ENCODE measurements around the gene PTCH1. TPM values are rescaled to one million over a fixed set of nuclear protein-coding genes. Genes with fewer than 3 reads are reported as not detected.

PTCH1 gene
- total and polyA plus RNA-seq, 8 donors, result 19.7 to 104 (median 84.1) TPM

DNA sequence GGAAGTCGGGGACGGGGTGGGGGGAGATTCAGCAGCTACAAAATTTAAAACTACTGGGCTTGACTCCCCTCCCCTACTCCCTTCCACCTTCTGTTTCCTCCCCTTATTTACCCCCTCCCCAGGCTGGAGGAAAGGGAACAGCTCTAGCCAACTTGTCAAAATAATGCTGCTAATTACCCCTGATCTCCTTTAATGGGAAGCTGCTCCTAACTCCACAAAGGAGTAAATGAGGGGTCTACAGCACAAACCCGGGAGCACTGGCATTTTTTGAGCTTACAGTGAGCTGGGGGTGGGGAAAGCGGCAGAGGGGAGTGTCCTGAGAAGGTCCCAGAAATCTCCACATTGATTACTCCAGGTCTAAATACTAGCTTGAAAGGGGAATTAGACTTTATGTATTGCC is 3.1 kb downstream of the PTCH1 start:
- intact Hi-C loops (cut with DNase I), result no loop called here
- ATAC-seq (no peak), DNase-seq (no peak)
- Histone ChIP-seq H3K27ac (no peak overlapping the region), H3K27me3 (peaks cover 7 to 98% of the 10 kb centered on the region in 2 donors), H3K36me3 (no peaks in the 10 kb centered on the region), H3K4me1 (peaks cover 6 to 55% of the 10 kb centered on the region in 2 donors), H3K4me3 (no peak overlapping the region), H3K9me3 (no peaks in the 10 kb centered on the region)
- TF ChIP-seq, protein P1, sequence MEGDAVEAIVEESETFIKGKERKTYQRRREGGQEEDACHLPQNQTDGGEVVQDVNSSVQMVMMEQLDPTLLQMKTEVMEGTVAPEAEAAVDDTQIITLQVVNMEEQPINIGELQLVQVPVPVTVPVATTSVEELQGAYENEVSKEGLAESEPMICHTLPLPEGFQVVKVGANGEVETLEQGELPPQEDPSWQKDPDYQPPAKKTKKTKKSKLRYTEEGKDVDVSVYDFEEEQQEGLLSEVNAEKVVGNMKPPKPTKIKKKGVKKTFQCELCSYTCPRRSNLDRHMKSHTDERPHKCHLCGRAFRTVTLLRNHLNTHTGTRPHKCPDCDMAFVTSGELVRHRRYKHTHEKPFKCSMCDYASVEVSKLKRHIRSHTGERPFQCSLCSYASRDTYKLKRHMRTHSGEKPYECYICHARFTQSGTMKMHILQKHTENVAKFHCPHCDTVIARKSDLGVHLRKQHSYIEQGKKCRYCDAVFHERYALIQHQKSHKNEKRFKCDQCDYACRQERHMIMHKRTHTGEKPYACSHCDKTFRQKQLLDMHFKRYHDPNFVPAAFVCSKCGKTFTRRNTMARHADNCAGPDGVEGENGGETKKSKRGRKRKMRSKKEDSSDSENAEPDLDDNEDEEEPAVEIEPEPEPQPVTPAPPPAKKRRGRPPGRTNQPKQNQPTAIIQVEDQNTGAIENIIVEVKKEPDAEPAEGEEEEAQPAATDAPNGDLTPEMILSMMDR (IDR thresholded peaks at IDR 0.05), result no peak

DNA sequence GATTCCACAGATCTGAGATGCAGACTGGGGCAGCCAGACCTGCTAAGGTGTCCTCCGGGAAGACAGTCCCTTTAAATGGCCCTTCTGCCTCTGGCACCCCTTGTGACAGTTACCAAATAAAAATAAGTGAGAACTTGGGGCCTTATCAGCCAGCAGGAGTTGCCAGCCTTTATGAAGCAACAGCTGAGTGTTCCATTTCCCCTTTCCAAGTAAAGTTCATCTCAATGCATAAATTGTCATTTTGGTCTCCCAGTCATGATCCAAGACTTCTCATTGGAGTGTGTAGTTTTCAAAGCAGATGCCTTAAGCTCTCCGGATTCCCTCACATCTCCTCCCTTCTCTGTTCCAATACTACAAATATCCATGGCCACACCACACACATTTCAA is 4.1 kb downstream of the PTCH1 start:
- peak overlapping the region in 1 of 2 donors; percentile 55 for H3K4me3 ChIP-seq
- peaks cover 6 to 55% of the 10 kb centered on the region in 2 donors for H3K4me1 ChIP-seq
- TF ChIP-seq, protein P1 (IDR thresholded peaks at IDR 0.05), result no peak
- H3K27ac ChIP-seq, result peak overlapping the region; percentile 82 to 84
- intact Hi-C loops (cut with DNase I), result no loop called here
- no peak for ATAC-seq
- H3K9me3 ChIP-seq, result no peaks in the 10 kb centered on the region
- no peak for DNase-seq
- H3K27me3 ChIP-seq, result peaks cover 7 to 99% of the 10 kb centered on the region in 2 donors
- no peaks in the 10 kb centered on the region for H3K36me3 ChIP-seq

DNA sequence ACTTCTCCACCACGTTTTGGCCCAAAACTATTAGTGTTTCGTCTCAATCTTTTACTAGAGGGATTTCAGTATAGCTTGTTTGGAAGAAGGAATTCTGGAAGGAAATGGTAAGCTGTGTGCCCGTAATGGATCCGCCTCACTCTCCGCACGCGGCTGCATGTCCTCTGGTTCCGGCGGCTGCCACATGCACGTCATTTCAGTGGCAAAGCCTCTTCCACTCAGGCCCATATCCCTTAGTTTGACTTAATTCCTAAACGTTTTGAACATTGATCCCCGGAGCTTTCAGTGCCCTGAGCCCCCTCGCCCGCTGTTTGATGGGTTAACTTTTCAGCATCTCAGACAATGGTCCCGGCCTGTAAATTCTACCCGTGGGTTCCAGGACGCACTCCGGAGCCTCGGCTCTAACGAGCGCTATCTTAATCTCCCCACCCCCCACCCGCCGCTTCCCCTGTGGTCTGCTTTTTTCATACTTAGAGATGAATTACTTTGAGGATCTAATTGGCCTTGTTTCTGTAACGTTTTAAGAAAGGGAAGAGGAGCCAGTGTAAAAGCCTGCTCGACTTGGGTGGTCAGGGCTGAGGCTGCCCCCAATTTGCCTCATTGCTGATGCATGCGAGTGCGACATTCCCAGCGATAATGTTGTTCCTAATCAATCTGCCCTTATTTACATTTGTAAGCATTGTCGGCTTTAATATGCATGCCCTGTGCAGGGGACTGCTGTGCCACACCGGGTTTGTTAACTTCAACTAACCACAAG is 4.6 kb downstream of the PTCH1 start:
- ATAC-seq (no peak), DNase-seq (no peak)
- intact Hi-C loops (cut with DNase I), result no loop called here
- Histone ChIP-seq H3K4me1 (peaks cover 6 to 57% of the 10 kb centered on the region in 2 donors), H3K27me3 (peaks cover 10 to 99% of the 10 kb centered on the region in 2 donors), H3K4me3 (peak overlapping the region; percentile 55 to 63), H3K9me3 (no peaks in the 10 kb centered on the region), H3K36me3 (no peaks in the 10 kb centered on the region), H3K27ac (peak overlapping the region; percentile 82 to 84)
- TF ChIP-seq, protein P1 (IDR thresholded peaks at IDR 0.05), result no peak

DNA sequence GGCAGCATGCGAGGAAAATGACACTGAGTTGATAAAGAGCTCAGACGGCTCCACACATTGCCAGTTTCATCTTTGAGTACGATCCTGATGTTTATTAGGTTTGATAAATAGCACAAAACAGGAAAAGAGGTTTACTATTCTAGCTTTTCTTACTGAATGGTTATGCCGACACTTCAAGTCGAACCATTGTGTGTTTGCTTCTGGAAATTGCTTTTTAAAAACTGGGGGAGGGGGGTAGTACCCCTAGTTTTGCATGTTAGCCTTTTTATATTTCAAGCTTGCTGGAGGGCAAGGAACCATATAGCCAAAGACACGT is 5.2 kb downstream of the PTCH1 start:
- Histone ChIP-seq H3K27ac (peak overlapping the region; percentile 82 to 84), H3K4me3 (peak overlapping the region; percentile 55 to 63), H3K27me3 (peaks cover 10 to 99% of the 10 kb centered on the region in 2 donors), H3K4me1 (peaks cover 6 to 57% of the 10 kb centered on the region in 2 donors), H3K36me3 (no peaks in the 10 kb centered on the region), H3K9me3 (no peaks in the 10 kb centered on the region)
- no peak for ATAC-seq
- TF ChIP-seq, protein P1 (IDR thresholded peaks at IDR 0.05), result no peak
- DNase-seq, result no peak
- intact Hi-C loops (cut with DNase I), result no loop called here

DNA sequence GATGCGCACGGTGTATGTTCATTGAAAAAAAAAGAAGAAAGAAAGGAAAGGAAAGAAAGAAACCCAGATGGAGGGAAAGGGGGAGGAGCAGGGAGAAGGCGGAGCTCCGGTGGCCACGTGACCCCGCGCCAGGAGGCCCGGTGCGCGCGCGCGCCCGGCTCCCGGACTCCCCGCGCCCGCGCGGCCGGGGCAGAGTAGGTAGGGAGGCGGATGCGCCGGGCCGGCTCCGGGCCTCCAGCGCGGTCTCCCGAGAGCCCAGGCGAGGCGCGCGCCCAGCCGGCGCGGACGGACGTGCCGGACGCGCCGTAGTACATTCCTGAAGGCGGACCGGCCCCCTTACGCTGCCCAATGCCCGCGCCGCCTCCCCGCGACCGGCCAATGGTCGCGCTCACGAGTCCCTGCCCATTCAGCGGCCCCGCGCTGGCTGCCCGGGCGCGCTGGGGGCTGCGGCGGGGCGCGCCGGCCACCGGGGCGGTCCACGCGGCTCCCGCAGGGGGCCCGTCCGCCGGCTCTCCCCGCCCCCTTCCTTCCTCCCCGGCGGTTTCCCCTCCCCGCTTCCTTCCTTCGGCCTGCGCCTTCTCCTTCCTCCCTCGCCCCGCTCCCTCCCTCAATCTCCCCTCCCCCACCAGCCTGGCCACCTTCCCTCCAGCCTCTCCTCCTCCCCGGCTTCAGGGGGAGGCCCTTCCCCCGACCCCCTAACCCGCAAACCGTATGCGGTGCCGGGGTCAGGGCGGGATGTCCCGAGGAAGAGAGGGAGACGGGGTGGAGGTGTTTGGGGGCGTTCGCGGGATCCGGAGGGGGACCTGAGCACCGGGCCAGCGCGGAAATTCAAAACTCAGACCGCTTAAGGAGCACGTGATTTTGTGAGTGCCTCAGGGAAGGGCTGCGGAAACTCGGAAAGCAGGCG is 5.8 kb downstream of the PTCH1 start:
- H3K27me3 ChIP-seq, result peaks cover 10 to 100% of the 10 kb centered on the region in 2 donors
- H3K9me3 ChIP-seq, result no peaks in the 10 kb centered on the region
- TF ChIP-seq, protein P1 (IDR thresholded peaks at IDR 0.05), result no peak
- peaks cover 6 to 60% of the 10 kb centered on the region in 2 donors for H3K4me1 ChIP-seq
- no peaks in the 10 kb centered on the region for H3K36me3 ChIP-seq
- peak; percentile 86 to 98 (median 94) for DNase-seq
- intact Hi-C loops (cut with DNase I), result no loop called here
- peak; percentile 76 for ATAC-seq
- peak overlapping the region; percentile 82 to 84 for H3K27ac ChIP-seq
- H3K4me3 ChIP-seq, result peak overlapping the region; percentile 55 to 63
